ENCODE results near the gene RPL12. TPM values are rescaled to one million over a fixed set of nuclear protein-coding genes. Genes with fewer than 3 reads are reported as not detected.
A peak's percentile ranks its signal among the peaks of the same experiment; 100 is the strongest.

The RPL12 gene
- total and polyA plus RNA-seq, 10 donors, result 1,013 to 9,017 (median 1,657) TPM

GRCh38 chr9:127423476-127423933, 27.7 kb downstream of the RPL12 start:
- peak overlapping the region; percentile 77 to 96 (median 92) for H3K4me3 ChIP-seq
- intact Hi-C loops (cut with DNase I; ENCODE audit: low total_unique reads), result no loop called here
- TF ChIP-seq CTCF (IDR thresholded peaks at IDR 0.05 in 8 of 11, conservative IDR thresholded peaks at IDR 0.05 in 3 of 11), result no peak
- TF ChIP-seq POLR2AphosphoS5 (IDR thresholded peaks at IDR 0.05), result no peak
- no peak for TF ChIP-seq POLR2A (IDR thresholded peaks at IDR 0.05)
- no peaks in the 10 kb centered on the region for H3K27me3 ChIP-seq (replicated peaks in 1 of 7)
- WGBS, 5 donors, result 0 to 4% (median 2%) methylated on average over 9 of the region's 9 CpGs
- no peaks in the 10 kb centered on the region for H3K9me3 ChIP-seq
- H3K4me1 ChIP-seq, result peaks cover 21 to 68% (median 47%) of the 10 kb centered on the region in 6 donors
- peaks cover 0 to 9% (median 4%) of the 10 kb centered on the region in 6 donors for H3K36me3 ChIP-seq
- H3K27ac ChIP-seq, result peak overlapping the region; percentile 83 to 92 (median 88)
- no peak for DNase-seq

- no peaks in the 10 kb centered on the region for H3K9me3 ChIP-seq
- H3K4me3 ChIP-seq, result peak overlapping the region in 7 of 8 donors; percentile 77 to 96 (median 93)
- peak overlapping the region in 4 of 8 donors; percentile 86 to 92 (median 90) for H3K27ac ChIP-seq
- intact Hi-C loops (cut with DNase I; ENCODE audit: low total_unique reads), result no loop called here
- no peak for DNase-seq
- H3K4me1 ChIP-seq, result peaks cover 21 to 67% (median 47%) of the 10 kb centered on the region in 6 donors
- H3K27me3 ChIP-seq (replicated peaks in 1 of 7), result no peaks in the 10 kb centered on the region
- WGBS, 5 donors, result 63 to 87% (median 65%) methylated on average over 6 of the region's 6 CpGs
- H3K36me3 ChIP-seq, result peaks cover 0 to 5% (median 0%) of the 10 kb centered on the region in 6 donors
- TF ChIP-seq POLR2AphosphoS5 (IDR thresholded peaks at IDR 0.05) (no peak), POLR2A (IDR thresholded peaks at IDR 0.05) (no peak), CTCF (IDR thresholded peaks at IDR 0.05 in 8 of 11, conservative IDR thresholded peaks at IDR 0.05 in 3 of 11) (no peak)
Observed at GRCh38 chr9:127422787-127423186, 28.4 kb downstream of the RPL12 start.

GRCh38 chr9:127422133-127422782, 28.9 kb downstream of the RPL12 start:
- TF ChIP-seq POLR2A (IDR thresholded peaks at IDR 0.05) (no peak), CTCF (IDR thresholded peaks at IDR 0.05 in 8 of 11, conservative IDR thresholded peaks at IDR 0.05 in 3 of 11) (no peak), POLR2AphosphoS5 (IDR thresholded peaks at IDR 0.05) (no peak)
- H3K27me3 ChIP-seq (replicated peaks in 1 of 7), result no peaks in the 10 kb centered on the region
- H3K36me3 ChIP-seq, result peaks cover 0 to 5% (median 0%) of the 10 kb centered on the region in 6 donors
- no peaks in the 10 kb centered on the region for H3K9me3 ChIP-seq
- DNase-seq, result no peak
- H3K27ac ChIP-seq, result peak overlapping the region in 2 of 8 donors; percentile 89 to 90
- 90 to 93% (median 91%) methylated on average over 5 to 10 of the region's 10 CpGs for WGBS, 5 donors
- peak overlapping the region in 2 of 8 donors; percentile 77 to 96 for H3K4me3 ChIP-seq
- intact Hi-C loops (cut with DNase I; ENCODE audit: low total_unique reads), result no loop called here
- H3K4me1 ChIP-seq, result peaks cover 21 to 62% (median 47%) of the 10 kb centered on the region in 6 donors

- Histone ChIP-seq H3K9me3 (no peaks in the 10 kb centered on the region), H3K27ac (no peak overlapping the region), H3K27me3 (replicated peaks in 1 of 7) (no peaks in the 10 kb centered on the region), H3K4me1 (peaks cover 13 to 50% (median 37%) of the 10 kb centered on the region in 6 donors), H3K36me3 (no peaks in the 10 kb centered on the region), H3K4me3 (no peak overlapping the region)
- TF ChIP-seq CTCF (IDR thresholded peaks at IDR 0.05 in 8 of 11, conservative IDR thresholded peaks at IDR 0.05 in 3 of 11) (no peak), POLR2A (IDR thresholded peaks at IDR 0.05) (no peak), POLR2AphosphoS5 (IDR thresholded peaks at IDR 0.05) (no peak)
- intact Hi-C loops (cut with DNase I; ENCODE audit: low total_unique reads), result no loop called here
- WGBS, 5 donors, result 88 to 92% (median 90%) methylated on average over 7 of the region's 7 CpGs
- DNase-seq, result no peak
Observed at GRCh38 chr9:127421057-127421456, 30.1 kb downstream of the RPL12 start.
